HG03565 (cell line): ENCODE results near the gene OSBPL5.

Experiments
- ATAC-seq: cut with Tn5 transposase; IDR thresholded peaks from one replicate; pipeline ENCODE4 v1.9.1; 2021; ENCODE audit warnings: mild to moderate bottlenecking, moderate library complexity; ENCODE audit not compliant: unreplicated experiment

The OSBPL5 gene

DNA sequence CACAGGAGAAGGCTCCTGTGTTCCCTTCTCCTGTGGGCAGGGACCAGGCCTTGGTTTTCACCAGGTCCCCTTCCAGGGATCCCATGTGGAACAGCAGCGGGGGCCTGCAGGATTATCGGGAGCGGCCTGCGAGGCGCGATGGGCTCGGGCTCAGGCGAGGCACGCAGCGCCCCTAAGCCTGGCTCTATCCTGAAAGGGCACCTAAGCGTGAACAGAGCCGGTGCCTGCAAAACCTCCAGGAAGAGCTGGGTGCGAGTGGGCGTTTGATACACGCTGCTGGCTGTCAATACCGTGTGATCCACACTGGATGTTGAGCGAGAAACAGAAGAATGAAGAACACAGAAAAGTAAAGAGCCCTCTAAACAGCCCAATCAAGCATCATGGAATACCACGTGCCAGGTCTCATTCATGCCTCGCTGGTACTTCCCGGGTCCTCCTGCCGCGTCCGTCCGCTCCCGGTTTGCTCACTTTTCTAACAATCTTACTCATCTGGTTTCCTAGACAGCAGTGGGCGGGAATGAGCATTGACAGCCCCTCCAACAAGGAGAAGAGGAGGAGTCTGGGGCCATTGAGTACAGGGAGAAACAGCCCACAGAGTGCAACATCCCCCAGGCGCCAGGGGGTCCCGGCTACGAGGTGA is 12.5 kb downstream of the OSBPL5 start:
- ATAC-seq, result no peak

DNA sequence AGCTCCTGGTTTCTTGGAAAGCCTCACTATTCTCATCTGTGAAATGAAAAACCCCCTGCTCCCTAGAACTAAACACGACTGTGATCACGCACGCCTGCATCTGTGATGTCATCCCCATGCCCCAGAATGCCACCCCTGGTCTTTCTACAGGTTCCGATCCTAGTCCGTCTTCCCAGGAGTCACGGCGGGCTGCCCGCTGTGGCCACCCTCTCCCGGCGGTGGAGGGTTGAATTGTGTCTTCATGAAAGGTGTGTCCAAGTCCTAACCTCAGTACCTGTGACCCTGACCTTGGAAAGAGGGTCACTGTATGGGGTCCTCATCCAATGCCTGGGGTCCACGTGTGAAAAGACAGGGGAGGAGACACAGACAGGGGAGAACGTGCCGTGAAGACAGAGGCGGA is 14.4 kb downstream of the OSBPL5 start:
- no peak for ATAC-seq

- no peak for ATAC-seq
Observed at GRCh38 chr11:3149852-3150188, 15.3 kb downstream of the OSBPL5 start.

DNA sequence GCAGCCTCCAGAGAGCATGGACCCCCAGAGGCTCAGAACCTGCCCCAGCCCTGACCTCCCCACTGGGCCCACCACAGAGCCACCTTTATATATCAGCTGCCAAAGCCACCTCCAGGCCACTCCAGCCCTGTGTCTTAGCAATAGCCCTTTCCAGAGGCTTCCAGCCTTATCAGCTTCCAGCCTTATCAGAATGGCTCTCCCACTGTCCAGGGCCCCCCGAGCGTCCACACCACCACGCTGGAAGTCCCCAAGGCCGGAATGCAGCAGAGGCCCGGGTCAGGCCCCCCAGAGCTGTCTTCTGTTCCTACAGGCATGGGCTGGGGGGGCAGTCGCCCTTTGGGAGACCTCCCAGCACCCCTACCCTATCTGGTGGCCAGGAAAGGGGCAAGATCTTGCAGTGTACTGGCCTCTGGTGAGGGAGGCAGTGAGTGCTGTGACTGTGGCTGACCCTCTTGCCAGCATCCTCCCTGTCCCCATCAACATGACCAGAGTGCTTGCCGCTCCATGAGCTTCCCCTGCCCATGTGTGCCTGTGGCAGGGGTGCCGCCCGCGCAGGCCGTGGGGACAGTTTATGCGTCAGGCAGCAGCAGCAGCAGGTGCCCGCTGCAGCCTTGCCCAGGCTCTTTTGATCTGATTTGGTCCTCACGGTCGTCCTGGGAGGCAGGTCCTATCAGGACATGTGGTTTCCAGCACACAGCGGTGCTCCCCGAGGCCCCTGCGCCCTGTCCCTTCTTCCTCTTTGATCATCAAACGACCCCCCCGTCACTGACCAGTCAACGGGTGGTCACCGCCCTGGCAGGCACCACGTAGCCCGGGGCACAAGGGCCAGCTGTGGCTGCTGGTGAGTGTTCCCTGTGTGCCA is 15.9 kb downstream of the OSBPL5 start:
- no peak for ATAC-seq

- ATAC-seq, result no peak
Observed at GRCh38 chr11:3148255-3148989, 16.7 kb downstream of the OSBPL5 start.

GRCh38 chr11:3147626-3148025 is 17.5 kb downstream of the OSBPL5 start:
- ATAC-seq, result no peak

DNA sequence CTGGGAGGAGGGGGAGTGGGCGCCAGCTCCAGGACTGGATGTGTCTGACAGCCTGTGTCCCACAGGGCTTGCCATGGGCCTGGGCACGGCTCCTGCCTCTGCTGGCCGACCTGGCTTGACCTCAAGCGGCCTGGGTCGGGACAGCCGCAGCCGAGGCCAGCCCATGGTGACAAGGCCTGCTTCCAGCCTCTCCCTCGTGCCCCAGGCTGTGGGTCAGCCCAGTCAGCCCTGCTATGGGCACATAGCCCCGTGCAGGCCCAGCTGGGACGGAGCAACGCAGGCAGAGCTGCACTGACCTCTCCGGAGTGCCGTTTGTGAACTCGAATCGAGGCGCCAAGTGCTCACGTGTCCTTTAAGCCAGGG is 17.9 kb downstream of the OSBPL5 start:
- ATAC-seq, result no peak

- no peak for ATAC-seq
Observed at GRCh38 chr11:3146612-3147256, 18.4 kb downstream of the OSBPL5 start.

DNA sequence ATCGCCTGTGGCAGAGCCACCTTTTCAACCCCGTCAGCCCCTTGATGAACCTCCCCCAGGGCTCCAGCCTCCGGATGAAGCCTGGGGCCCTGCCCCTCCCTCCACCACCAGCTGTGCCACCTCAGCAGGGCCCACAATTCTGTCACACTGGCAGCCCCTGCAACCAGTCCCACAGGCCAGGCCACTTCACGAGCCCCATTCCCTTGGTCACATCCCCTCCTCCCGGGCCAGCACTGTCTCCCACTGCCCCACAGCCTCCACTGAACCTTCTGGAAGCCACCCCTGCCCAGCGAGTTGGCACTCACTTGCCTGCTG is 19.9 kb downstream of the OSBPL5 start:
- no peak for ATAC-seq

- ATAC-seq, result no peak
Observed at GRCh38 chr11:3144296-3145205, 20.6 kb downstream of the OSBPL5 start.

- no peak for ATAC-seq
Observed at GRCh38 chr11:3143136-3143880, 21.8 kb downstream of the OSBPL5 start.

- no peak for ATAC-seq
Observed at GRCh38 chr11:3140291-3140603, 24.9 kb downstream of the OSBPL5 start.

- ATAC-seq, result no peak
Observed at GRCh38 chr11:3139481-3140290, 25.4 kb downstream of the OSBPL5 start.

DNA sequence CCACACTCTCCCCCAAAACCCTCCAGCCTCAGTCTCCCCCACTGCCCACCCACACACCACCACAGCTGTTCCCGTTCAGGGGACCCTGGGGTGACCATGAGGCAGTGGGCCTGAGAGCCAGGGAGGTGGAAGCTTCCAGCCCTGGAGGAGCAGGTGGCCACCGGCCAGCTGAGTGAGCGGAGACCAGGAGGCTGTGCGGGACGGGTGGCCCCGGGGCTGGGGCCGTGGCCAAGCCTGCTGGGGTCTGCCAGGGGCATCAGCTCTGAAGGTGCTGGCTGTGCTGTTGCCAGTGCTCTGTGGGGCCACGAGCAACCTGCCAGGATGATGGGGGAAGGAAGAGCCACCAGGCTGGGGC is 26.0 kb downstream of the OSBPL5 start:
- no peak for ATAC-seq

GRCh38 chr11:3138178-3139085 is 26.7 kb downstream of the OSBPL5 start:
- no peak for ATAC-seq

DNA sequence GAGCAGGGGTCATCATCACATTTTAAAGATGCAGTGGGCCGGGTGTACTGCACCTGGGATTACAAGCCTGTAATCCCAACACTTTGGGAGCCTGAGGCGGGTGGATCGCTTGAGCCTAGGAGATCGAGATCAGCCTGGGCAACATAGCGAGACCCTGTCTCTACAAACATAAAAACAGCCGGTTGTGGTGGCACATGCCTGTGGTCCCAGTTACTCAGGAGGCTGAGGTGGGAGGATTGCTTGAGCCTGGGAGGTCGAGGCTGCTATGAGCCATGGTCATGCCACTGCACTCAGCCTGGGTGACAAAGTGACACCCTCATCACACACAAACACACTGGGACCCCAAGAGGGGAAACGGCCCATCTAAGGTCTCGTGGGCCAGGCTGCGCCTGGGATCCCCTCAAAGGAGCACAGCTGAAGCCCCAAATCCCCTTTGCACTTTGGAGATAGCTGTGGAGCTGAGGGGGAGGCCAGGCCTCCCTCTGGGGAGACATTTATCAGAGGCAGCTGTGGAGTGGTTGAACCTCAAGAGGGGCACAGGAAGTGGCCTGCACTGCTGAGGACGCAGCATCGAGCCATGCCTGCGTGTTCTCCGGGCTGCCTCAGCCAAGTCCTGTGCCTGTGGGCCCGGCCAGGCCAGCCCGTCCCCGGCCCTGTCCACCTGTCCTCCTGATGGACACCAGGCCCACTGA is 27.5 kb downstream of the OSBPL5 start:
- ATAC-seq, result no peak

DNA sequence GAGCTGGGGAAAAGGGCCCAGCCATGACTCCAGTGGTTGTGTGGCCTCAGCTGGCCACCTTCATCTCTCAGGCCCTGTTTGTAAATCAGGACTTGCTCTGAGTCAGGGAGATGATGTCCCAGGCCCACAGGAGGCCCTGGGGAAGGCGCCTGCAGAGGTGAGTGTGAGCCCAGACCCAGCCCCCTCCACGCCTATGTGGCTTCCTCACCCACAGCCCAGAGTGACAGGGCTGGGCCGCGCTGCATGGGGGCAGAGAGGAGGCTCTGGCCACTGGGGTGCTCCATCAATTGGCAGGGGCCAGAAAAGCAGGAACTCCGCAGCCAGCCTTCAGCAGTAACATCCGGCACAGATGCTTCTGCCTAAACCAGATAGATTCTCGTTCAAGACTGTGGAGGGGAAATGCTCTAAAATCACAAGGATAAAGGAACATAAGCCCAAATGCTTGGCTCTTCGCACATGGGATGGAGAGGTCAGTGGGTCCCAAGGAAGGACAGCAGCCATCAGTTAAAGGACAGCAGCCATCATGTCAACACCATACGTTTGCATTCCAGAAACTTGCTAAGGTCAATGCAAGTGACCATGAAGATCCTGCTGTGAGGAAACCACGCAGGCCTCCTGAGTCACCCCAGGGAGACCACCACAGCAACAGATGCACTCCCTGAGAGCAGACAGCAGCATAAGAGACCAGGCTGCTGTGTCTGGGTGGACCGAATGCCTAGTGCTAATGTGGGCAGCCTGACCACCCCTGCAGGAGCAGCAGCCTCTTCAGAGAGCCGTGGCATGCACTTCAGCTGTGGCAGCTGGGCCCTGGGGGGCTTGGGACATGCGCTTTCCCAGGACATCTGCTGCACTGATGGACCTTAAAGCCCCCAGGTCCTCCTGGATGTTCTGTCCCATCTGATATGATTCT is 28.3 kb downstream of the OSBPL5 start:
- ATAC-seq, result no peak
